DOHH2 (cell line): ENCODE measurements around the gene SAMD4A.

Source experiments
- H3F3A ChIP-seq: fragments of 200-600 bp; sonication (generic), shearing (Covaris generic); 2 replicates; pipeline ENCODE4 v1.6.0; 2016; ENCODE audit warnings: antibody characterized with exemption, mild to moderate bottlenecking; ENCODE audit not compliant: control insufficient read depth, insufficient read depth
- H3K27ac ChIP-seq: fragments of 200-600 bp; sonication (generic); 2 replicates; pipeline ENCODE4 v1.5.1; 2014; ENCODE audit warnings: low read depth, mild to moderate bottlenecking, low read length, moderate library complexity
- H3K27me3 ChIP-seq: fragments of 200-600 bp; sonication (generic); 2 replicates; pipeline ENCODE4 v1.6.1; 2014; ENCODE audit warnings: mild to moderate bottlenecking, low read length, mixed read lengths; ENCODE audit not compliant: control insufficient read depth
- H3K36me3 ChIP-seq: fragments of 200-600 bp; sonication (generic); 2 replicates; pipeline ENCODE4 v1.6.1; 2014; ENCODE audit warnings: mild to moderate bottlenecking, low read length, moderate library complexity, mixed read lengths; ENCODE audit not compliant: control insufficient read depth
- H3K4me1 ChIP-seq: fragments of 200-600 bp; sonication (generic); 2 replicates; pipeline ENCODE4 v1.6.1; 2014; ENCODE audit warnings: mild to moderate bottlenecking, low read length, mixed read lengths; ENCODE audit not compliant: control insufficient read depth
- H3K4me2 ChIP-seq: fragments of 200-600 bp; sonication (generic); 2 replicates; pipeline ENCODE4 v1.6.0; 2014; ENCODE audit warnings: mild to moderate bottlenecking, low read length, moderate library complexity
- H3K4me3 ChIP-seq: fragments of 200-600 bp; sonication (generic); 2 replicates; pipeline ENCODE4 v1.5.1; 2014; ENCODE audit warnings: mild to moderate bottlenecking, low read length, mixed read lengths
- H3K79me2 ChIP-seq: fragments of 200-600 bp; sonication (generic); 2 replicates; pipeline ENCODE4 v1.6.1; 2014; ENCODE audit warnings: mild to moderate bottlenecking, low read length, mixed read lengths; ENCODE audit not compliant: control insufficient read depth
- H3K9me2 ChIP-seq: fragments of 200-600 bp; sonication (generic); replicated peaks from 2 replicates; pipeline ENCODE4 v1.6.1; 2014; ENCODE audit warnings: mild to moderate bottlenecking, low read length, mixed read lengths; ENCODE audit not compliant: control insufficient read depth
- H3K9me3 ChIP-seq: fragments of 200-600 bp; sonication (generic); 2 replicates; pipeline ENCODE4 v1.6.1; 2014; ENCODE audit warnings: antibody characterized with exemption, low read length, mixed read lengths; ENCODE audit not compliant: control insufficient read depth, insufficient read depth
- H4K20me1 ChIP-seq: fragments of 200-600 bp; sonication (generic); 2 replicates; pipeline ENCODE4 v1.6.0; 2014; ENCODE audit warnings: low read depth, mild to moderate bottlenecking, antibody characterized with exemption, low read length, moderate library complexity; ENCODE audit not compliant: control insufficient read depth, insufficient read depth
- CTCF ChIP-seq: fragments of 200-600 bp; sonication (generic); IDR thresholded peaks from one replicate; pipeline ENCODE4 v1.5.1; 2014; ENCODE audit warnings: antibody characterized with exemption, mild to moderate bottlenecking, low read depth, low read length; ENCODE audit not compliant: poor library complexity, severe bottlenecking
- EZH2phosphoT487 ChIP-seq: fragments of 200-600 bp; sonication (generic); IDR thresholded peaks from 2 replicates; pipeline ENCODE4 v1.6.1; 2017; ENCODE audit warnings: borderline replicate concordance, mild to moderate bottlenecking, antibody characterized with exemption, low read length, moderate library complexity, mixed read lengths

Gene SAMD4A

GRCh38 chr14:54786838-54787237 lies 219.9 kb downstream of the SAMD4A start:
- Histone ChIP-seq H3F3A (no peaks in the 10 kb centered on the region), H3K9me2 (no peaks in the 10 kb centered on the region), H3K27me3 (no peaks in the 10 kb centered on the region), H3K36me3 (no peaks in the 10 kb centered on the region), H3K79me2 (no peaks in the 10 kb centered on the region), H3K4me1 (peaks cover 48% of the 10 kb centered on the region), H3K9me3 (no peaks in the 10 kb centered on the region), H3K27ac (peak overlapping the region; percentile 44), H3K4me2 (peak overlapping the region; percentile 71), H3K4me3 (peak overlapping the region; percentile 10), H4K20me1 (no peaks in the 10 kb centered on the region)
- TF ChIP-seq EZH2phosphoT487, result no peak

- no peaks in the 10 kb centered on the region for H3K79me2 ChIP-seq
- TF ChIP-seq CTCF (no peak), EZH2phosphoT487 (no peak)
- no peaks in the 10 kb centered on the region for H3K9me3 ChIP-seq
- H3K4me1 ChIP-seq, result peaks cover 48% of the 10 kb centered on the region
- H3K4me2 ChIP-seq, result peak overlapping the region; percentile 71
- no peaks in the 10 kb centered on the region for H3K36me3 ChIP-seq
- no peaks in the 10 kb centered on the region for H3K9me2 ChIP-seq
- H3K27me3 ChIP-seq, result no peaks in the 10 kb centered on the region
- no peaks in the 10 kb centered on the region for H4K20me1 ChIP-seq
- H3K27ac ChIP-seq, result peak overlapping the region; percentile 44
- H3K4me3 ChIP-seq, result peak overlapping the region; percentile 10
- H3F3A ChIP-seq, result no peaks in the 10 kb centered on the region
These were observed 220.3 kb downstream of the SAMD4A start for GRCh38 chr14:54787261-54787660.

- Histone ChIP-seq H3K27me3 (no peaks in the 10 kb centered on the region), H3K27ac (no peak overlapping the region), H3K4me2 (no peak overlapping the region), H3K79me2 (no peaks in the 10 kb centered on the region), H3K36me3 (no peaks in the 10 kb centered on the region), H3K9me3 (no peaks in the 10 kb centered on the region), H3K9me2 (no peaks in the 10 kb centered on the region), H4K20me1 (no peaks in the 10 kb centered on the region), H3K4me1 (peaks cover 36% of the 10 kb centered on the region), H3F3A (no peaks in the 10 kb centered on the region), H3K4me3 (no peak overlapping the region)
- TF ChIP-seq CTCF (no peak), EZH2phosphoT487 (no peak)
These were observed 221.8 kb downstream of the SAMD4A start for GRCh38 chr14:54788701-54789100.

GRCh38 chr14:54789166-54789565 lies 222.2 kb downstream of the SAMD4A start:
- Histone ChIP-seq H3K9me3 (no peaks in the 10 kb centered on the region), H3K27ac (no peak overlapping the region), H4K20me1 (no peaks in the 10 kb centered on the region), H3K27me3 (no peaks in the 10 kb centered on the region), H3K4me1 (peaks cover 35% of the 10 kb centered on the region), H3K79me2 (no peaks in the 10 kb centered on the region), H3K36me3 (no peaks in the 10 kb centered on the region), H3K9me2 (no peaks in the 10 kb centered on the region), H3F3A (no peaks in the 10 kb centered on the region), H3K4me3 (no peak overlapping the region), H3K4me2 (no peak overlapping the region)
- TF ChIP-seq EZH2phosphoT487 (no peak), CTCF (no peak)
